DMS79 treated with DMSO at 0.1 percent for 48 hours (cell line): ENCODE measurements around the gene GLIS2.
"Not testable (repeated sequence)": the region's sequence is repeated elsewhere in the genome, so short reads cannot be mapped to it uniquely, and the experiment has no call there.

ENCODE experiments used
- DNase-seq: peaks from one replicate; lab custom pipeline; 2025; lab: John Stamatoyannopoulos, UW

Gene GLIS2

DNA sequence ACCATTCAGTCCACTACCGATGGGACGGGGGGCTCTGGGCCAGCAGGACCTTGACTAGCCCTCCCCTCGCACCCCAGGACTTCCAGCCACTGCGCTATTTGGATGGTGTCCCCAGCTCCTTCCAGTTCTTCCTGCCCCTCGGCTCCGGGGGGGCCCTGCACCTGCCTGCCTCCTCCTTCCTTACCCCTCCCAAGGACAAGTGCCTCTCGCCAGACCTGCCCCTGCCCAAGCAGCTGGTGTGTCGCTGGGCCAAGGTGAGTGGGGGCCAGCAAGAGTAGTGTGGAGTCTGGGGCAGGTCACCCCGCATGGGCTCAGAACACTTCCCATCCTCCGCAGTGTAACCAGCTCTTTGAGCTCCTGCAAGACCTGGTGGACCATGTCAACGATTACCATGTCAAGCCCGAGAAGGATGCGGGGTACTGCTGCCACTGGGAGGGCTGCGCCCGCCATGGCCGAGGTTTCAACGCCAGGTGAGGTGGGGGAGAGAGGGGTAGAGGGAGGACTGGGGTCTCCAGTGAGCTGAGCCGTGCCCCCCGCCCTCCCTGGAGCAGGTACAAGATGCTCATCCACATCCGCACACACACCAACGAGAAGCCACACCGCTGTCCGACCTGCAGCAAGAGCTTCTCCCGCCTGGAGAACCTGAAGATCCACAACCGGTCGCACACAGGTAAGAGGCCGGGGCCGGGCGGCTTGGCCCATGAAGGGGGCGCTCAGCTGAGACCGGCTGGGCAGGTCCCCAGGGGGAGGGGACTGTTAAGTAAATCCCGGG lies 19.0 kb downstream of the GLIS2 start:
- no peak for DNase-seq

DNA sequence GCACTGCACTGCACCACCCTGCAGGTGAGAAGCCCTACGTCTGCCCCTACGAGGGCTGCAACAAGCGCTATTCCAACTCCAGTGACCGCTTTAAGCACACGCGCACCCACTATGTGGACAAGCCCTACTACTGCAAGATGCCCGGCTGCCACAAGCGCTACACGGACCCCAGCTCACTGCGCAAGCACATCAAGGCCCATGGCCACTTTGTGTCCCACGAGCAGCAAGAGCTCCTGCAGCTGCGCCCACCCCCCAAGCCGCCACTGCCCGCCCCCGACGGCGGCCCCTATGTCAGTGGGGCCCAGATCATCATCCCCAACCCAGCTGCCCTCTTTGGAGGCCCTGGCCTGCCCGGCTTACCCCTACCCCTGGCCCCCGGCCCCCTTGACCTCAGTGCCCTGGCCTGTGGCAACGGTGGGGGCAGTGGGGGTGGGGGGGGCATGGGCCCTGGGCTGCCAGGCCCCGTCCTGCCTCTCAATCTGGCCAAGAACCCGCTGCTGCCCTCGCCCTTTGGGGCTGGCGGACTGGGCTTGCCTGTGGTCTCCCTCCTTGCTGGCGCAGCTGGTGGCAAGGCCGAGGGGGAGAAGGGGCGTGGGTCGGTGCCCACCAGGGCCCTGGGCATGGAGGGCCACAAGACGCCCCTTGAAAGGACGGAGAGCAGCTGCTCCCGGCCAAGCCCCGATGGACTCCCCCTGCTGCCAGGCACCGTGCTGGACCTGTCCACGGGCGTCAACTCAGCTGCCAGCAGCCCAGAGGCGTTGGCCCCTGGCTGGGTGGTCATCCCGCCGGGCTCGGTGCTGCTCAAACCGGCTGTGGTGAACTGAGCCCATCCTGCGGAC lies 21.1 kb downstream of the GLIS2 start:
- DNase-seq: no peak

DNA sequence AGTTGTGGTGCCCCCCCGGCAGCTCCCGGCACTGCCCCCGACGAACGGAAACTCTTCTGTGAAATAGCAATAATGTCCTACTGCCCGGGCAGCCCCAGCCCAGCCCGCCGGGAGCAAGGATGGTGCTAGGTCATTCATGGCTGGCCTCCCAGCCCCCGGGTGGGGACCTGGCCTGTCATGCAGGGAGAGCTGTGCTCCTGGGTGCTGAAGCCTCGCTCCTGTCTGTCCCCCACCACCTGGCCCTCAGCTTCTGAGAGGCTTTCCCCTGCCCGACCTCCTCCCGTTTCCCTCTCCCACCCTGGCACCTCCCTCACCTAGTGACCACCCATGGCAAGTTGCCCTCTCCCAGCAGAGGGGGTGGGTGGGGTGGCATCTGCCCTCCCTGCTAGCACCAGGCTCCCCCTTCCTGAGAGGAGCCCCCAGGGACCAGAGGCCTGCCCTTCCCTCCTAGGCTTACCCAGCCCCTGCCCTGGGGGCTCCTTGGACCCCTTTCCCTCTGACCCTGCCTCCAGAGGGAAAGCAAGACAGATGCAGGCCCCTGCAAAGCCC lies 21.7 kb downstream of the GLIS2 start:
- no peak for DNase-seq

DNA sequence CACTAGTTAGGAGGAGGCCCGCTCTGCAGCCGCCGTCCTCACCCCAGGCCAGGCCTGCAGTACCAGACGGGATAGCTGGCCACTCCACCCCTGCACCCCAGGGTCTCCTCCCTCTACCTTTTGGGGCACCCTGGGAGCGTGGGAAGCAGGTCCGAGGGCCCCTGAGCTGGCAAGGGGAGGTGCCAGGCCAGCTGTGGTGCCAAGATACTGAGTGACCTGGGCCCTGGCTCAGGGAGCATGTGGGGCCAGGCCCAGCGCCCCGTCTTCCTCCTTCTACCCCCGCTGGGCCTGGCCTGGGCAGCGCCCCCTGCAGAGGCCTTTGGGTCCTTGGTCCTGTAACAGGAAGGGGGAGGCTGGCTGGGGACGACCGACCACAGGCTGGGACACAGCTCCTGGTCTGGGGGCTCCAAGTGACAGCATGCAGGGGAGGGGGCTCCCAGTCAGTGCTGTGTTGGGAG lies 22.3 kb downstream of the GLIS2 start:
- no peak for DNase-seq

DNA sequence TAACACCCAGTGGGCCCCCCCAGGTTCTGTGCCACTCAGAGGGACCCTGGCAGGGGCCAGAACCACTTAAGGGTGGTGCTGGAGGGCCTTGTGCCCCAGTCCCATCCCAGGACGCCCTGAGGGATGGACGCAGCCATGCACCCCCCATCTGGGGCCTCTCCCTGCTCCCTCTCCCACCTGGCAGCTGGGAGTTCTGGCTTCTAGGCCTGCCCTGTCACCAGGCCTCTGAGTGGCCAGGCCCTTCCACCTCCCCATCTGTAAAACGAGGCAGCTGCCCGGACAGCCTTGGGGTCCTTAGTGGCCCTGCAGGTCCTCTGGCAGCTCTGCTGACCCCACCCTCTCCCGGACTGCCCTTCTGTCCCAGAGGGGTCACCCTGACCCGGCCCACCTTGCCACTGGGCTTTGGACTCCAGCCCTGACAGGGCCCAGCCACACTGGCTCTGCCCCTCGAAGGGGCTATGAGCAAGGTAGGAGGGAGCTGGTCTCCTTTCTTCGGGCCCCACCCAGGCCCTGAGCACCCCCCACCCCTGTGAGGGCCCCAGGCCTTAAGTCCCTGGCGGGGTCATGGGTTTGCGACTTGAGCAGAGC lies 22.9 kb downstream of the GLIS2 start:
- no peak for DNase-seq

DNA sequence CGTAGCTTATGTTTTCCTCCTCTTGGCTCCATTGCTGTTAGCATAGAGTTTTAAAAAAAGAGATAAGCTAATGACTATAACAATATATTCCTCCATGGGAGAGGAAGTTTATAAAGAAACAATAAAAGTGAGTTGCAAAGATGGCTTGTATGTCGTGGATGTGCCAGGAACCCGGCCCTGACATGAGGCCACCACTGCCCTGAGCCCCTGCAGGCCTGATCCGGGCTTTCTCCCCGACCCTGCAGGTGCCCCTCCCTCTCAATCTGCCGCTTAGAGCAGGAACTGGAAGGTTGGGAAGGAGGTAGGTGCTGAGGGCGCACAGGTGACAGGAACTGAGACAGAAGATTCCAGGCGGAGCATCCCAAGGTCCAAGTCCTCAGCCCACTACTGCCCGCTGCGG lies 23.6 kb downstream of the GLIS2 start:
- DNase-seq: no peak

DNA sequence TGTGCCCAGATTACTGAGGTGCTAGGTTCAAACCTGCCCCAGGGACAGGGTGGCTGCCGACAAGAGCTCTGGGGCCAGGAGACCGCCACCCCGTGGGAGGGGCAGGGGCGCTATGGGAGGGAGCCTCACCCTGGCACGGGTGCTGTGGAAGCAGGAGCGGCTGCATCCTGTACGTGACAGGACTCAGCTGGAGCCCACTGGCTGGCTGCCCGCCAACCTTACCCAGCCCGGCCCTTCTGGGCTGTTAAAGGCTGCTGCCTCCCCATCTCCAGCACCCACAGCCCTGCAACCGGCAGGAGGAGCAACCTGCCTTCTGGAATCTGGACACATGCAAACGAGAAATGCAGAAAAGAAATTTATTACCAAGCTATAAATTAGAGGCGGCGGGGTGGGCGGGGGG lies 24.0 kb downstream of the GLIS2 start:
- no peak for DNase-seq

DNA sequence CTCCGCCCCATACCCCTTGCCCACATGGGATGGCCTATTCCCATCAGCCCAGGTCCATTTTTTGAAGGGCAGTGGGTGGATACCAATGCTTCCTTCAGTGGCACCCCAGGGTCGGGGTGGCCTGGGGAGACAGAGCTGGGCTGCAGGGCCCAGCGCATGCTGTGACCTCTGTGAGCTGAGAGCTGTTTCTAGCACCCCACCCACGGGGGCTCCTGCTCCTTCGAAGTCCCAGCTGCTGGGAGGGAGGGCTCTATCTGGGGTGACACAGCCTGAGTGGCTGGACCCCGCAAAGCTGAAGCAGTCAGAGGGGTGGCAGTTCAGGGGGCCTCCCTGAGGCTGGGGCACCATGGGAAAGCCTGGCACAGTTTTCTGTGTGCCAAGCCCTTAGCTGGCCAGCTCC lies 24.6 kb downstream of the GLIS2 start:
- no peak for DNase-seq

DNA sequence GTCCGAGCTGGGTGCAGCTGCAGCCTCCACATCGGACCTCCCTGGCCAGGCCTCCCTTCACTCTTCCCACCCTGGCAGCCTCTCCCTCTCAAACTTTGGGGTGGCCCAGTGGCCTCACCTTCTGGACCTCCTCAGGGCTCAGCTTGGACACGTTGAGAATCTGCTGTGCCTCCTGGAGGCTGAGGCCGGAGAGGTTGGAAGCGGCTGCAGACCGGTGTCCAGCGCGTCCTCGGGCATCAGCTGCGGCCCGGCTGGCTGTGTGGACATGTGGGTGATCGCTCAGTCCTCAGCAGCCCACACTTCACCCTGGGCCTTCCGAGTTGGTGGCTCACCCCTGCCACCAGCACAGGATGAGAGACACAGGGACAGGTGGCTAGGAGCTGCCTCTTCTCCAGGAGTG lies 25.4 kb downstream of the GLIS2 start:
- DNase-seq: no peak

DNA sequence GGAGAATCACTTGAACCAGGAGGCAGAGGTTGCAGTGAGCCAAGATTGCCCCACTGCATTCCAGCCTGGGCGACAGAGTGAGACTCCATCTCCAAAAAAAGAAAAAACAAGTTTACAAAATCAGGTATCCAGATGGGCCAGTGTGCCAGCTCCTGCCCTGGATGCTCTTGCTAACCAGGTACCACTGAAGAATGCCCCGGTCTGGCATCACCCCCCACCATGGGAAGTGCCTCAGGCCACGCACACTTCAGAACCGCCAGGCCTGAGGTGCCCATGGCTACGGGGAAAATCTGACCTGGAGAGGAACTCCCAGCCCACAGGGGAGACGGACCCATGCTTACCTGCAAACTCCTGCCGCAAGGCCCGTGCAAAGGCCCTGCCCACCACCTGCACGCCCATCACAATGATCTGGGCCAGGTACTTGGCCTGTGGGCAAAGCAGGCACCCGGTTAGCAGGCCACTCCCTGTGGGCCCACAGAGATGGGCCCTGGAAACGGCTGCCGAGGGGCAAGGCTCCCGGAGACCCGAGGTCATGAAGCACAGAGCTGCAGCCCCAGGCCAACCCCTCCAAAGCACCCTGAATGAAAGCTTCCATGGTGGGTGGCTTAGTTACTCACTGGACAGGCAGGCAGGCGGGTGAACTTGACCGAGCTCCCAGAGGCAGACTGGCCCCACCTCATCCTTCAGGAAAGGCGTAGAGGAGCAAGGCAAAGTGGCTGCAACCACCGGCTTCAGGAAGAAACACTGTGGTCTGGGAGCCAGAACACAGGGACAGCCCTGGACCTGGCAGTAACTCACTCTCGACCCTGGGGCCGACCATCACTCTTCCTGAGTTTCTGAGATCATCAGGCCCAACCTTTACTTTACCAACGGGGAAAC lies 27.2 kb downstream of the GLIS2 start:
- DNase-seq: no peak

DNA sequence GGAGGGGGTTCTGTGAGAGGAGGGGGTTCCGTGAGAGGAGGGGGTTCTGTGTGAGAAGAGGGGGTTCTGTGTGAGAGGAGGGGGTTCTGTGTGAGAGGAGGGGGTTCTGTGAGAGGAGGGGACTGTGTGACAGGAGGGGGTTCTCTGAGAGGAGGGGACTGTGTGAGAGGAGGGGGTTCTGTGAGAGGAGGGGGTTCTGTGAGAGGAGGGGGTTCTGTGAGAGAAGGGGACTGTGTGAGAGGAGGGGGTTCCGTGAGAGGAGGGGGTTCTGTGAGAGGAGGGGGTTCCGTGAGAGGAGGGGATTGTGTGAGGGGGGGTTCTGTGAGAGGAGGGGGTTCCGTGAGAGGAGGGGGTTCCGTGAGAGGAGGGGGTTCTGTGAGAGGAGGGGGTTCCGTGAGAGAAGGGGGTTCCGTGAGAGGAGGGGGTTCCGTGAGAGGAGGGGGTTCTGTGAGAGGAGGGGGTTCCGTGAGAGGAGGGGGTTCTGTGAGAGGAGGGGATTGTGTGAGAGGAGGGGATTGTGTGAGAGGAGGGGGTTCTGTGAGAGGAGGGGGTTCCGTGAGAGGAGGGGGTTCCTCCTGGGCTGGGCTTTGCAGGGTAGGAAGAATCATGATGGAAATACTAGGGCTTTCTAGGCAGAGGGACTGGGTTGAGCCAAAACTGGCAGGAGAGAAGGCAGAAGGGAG lies 28.6 kb downstream of the GLIS2 start:
- DNase-seq: not testable (repeated sequence)

DNA sequence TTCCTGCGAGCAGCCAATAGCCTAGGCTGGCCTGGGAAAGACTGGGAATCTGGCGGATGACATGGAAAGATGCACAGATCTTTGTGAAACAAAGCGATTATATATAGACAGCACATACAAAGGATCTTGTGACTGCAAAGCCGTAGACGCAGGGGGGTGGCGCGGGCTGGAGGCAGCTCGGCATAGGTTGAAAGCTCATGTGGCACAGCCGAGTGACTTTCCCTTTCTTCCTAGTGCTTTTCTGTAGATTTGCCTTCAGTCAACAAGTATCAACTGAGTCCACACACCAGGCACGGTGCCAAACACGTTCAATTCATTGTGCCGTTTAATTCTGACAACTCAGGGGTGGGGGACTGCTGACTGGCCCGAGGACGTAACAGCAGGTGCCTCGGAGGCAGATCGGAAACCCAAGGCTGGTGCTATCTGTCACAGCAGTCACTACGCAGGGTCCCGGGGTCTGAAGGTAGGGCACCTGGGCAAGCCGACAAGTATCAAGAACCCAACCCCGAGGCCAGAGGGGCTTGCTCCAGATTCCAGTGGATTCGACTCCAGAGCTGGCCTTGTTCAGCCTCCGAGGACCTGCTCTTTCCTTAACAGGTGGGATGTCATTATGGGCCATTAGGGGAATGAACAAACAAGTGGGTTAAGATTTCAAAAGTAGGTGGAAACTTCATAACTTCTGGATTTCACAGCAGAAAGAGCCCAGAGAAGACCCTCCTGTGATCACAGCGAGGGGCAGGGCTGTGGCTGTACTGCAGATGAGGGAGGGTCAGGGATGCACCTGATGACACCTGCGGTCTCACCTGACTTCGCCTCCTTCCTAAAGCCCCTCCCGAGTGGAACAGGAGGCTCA lies 29.3 kb downstream of the GLIS2 start:
- DNase-seq: peak; percentile 79

DNA sequence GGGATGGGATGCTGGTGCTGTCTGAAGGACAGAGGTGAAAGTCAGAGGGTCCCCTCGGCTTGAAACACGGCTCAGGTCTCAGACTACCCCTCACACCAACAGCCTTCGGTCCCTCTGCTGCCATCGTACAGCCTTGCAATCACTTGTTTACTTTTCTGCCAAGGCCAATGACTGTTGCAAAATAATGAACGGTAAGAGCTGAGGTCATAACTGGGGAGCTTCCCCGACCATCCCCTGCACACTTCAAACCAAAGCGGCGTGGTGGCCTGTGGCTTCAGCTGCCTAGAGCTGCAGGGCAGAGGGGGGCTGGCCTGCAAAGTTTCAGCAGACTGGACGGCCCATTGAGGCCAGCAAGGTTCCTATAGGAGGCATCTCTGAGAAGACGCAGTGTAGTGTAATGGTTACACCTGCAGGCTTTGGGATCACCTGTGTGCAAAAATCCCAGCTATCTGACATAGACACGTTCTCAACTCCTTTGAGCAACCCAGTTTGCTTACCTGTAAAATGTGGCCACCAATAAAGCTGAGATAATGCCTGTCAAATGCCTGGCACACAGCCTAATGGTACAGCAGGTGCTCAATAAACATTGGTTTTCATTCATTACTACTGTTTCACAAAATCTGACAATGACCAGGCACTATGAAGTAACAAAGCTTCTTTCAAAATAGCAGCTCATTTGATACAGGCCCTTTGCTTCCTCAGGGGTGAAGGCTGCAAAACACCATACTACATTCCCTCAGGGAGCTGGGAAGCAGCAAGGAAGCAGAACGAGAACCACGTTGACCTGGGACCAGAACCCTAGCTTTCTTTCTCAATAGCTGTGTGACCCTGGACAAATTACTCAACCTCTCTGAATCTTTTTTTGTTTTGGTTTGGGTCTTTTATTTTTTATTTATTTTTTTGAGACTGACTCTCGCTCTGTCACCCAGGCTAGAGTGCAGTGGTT lies 30.2 kb downstream of the GLIS2 start:
- DNase-seq: no peak

DNA sequence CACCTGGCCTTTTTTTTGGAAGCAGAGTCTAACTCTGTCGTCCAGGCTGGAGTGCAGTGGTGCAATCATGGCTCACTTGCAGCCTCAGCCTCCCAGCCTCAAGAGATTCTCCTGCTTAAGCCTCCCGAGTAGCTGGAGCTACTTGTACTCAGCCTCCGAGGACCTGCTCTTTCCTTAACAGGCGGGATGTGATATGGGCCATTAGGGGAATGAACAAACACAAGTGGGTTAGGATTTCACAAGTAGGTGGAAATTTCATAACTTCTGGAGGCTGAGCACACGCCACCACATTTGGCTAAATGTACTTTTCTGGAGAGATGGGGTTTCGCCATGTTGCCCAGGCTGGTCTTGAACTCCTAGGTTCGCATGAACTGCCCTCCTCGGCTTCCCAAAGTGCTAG lies 31.1 kb downstream of the GLIS2 start:
- DNase-seq: no peak

DNA sequence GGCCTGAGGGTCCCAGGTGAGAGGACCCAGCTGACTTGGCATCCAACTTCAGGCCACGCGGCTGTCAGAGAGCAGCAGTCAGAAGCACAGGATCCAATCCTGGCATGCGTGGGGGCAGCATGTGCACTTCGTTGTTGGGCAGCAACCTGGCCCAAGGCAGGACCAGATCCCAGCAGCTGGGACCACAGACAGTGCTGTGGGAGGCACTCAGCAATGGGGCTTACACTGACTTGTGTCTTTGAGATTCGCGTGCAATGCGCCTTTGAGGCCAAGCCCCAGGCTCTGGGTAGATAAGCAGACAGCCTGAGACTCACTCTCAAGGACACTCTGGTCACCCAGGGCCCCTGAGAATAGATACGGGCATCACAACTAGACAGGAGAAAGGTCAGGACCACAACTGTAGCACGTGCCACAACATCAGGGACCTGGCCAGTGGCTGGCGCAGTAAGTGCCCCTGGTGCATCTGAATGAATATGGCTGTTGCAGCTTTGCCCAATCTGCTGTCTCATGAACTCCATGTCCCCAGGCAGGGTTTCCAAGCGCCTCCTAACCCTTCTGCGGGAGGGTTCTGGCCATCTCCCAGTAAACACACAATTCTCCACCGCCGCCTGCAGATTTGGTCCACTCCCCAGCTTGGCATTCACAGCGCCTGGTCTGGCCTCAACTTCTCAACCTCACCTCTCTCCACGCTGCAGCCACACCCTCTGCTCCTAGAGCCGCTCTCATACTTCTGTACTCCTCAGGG lies 32.1 kb downstream of the GLIS2 start:
- DNase-seq: no peak

DNA sequence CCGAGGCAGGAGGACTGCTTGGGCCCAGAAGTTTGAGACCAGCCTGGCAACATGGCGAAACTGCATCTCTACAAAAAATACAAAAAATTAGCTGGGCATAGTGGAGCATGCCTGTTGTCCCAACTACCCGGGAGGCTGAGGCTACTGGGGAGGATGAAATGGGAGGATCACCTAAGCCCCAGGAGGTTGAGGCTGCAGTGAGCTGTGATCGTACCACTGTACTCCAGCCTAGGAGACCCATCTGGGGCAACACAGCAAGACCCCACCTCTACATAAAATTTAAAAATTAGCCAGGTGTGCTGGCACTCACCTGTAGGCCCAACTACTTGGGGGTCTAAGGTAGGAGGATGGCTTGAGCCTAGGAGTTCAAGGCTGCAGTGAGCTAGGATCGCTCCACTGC lies 33.5 kb downstream of the GLIS2 start:
- no peak for DNase-seq

DNA sequence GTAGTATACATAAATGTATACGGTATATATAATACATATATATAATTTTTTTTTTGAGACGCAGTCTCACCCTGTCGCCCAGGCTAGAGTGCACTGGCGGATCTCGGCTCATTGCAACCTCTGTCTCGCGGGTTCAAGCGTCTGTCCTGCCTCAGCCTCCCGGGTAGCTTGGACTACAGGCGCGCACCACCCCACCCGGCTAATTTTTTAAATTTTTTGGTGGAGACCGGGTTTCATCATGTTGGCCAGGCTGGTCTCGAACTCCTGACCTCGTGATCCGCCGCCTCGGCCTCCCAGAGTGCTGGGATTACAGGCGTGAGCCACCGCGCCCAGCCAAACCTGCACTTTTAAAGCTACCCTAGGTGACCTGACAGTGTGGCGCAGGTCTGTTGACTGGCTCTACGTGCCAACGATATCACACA lies 34.5 kb downstream of the GLIS2 start:
- DNase-seq: no peak
